Fibroblast of lung (primary cell): ENCODE data around the gene TGFBRAP1. TPM values are rescaled to one million over a fixed set of nuclear protein-coding genes. Genes with fewer than 3 reads are reported as not detected.
A peak's percentile ranks its signal among the peaks of the same experiment; 100 is the strongest.

Experiments
- DNase-seq, 2 donors: peaks; one replicate each; pipeline versions ENCODE4 v3.0.0 to v3.0.0-alpha.2; 2010; ENCODE audit warnings: low read depth in 2 of 2
- H2AFZ ChIP-seq: 2 replicates; pipeline ENCODE4 v1.5.1; 2012; ENCODE audit warnings: low read length, control low read depth, inconsistent platforms
- H3K27ac ChIP-seq: 2 replicates; pipeline ENCODE4 v1.5.1; 2011; ENCODE audit warnings: low read length, control low read depth; ENCODE audit not compliant: insufficient read depth
- H3K27me3 ChIP-seq: 2 replicates; pipeline ENCODE4 v1.5.1; 2011; ENCODE audit warnings: mild to moderate bottlenecking, low read length; ENCODE audit not compliant: control insufficient read depth, insufficient read depth
- H3K36me3 ChIP-seq: 2 replicates; pipeline ENCODE4 v1.5.1; 2011; ENCODE audit warnings: low read length; ENCODE audit not compliant: control insufficient read depth, insufficient read depth
- H3K4me1 ChIP-seq: 2 replicates; pipeline ENCODE4 v1.5.1; 2011; ENCODE audit warnings: low read length; ENCODE audit not compliant: control insufficient read depth, insufficient read depth; ENCODE audit errors: extremely low read depth
- H3K4me2 ChIP-seq: 2 replicates; pipeline ENCODE4 v1.5.1; 2011; ENCODE audit warnings: low read length, control low read depth; ENCODE audit not compliant: insufficient read depth; ENCODE audit errors: extremely low read depth
- H3K4me3 ChIP-seq, 4 experiments: fragments of 200-600 bp in 1 of 4; sonication (generic) in 1 of 4; replicated peaks in 1 of 4; 2 replicates each; pipeline ENCODE4 v1.5.1; 2011 to 2016; ENCODE audit warnings: low read length in 4 of 4, low read depth in 3 of 4, mild to moderate bottlenecking in 3 of 4, control low read depth in 2 of 4, inconsistent platforms in 1 of 4, mixed read lengths in 1 of 4; ENCODE audit not compliant: insufficient read depth in 1 of 4; ENCODE audit errors: control extremely low read depth in 1 of 4
- H3K79me2 ChIP-seq: 2 replicates; pipeline ENCODE4 v1.5.1; 2012; ENCODE audit warnings: mild to moderate bottlenecking, low read length, inconsistent platforms; ENCODE audit not compliant: control insufficient read depth, insufficient read depth
- H3K9ac ChIP-seq: 2 replicates; pipeline ENCODE4 v1.5.1; 2011; ENCODE audit warnings: mild to moderate bottlenecking, low read length, control low read depth; ENCODE audit not compliant: insufficient read depth
- H3K9me3 ChIP-seq: 2 replicates; pipeline ENCODE4 v1.5.1; 2012; ENCODE audit warnings: low read depth, low read length; ENCODE audit not compliant: control insufficient read depth, insufficient read depth
- H4K20me1 ChIP-seq: 2 replicates; pipeline ENCODE4 v1.5.1; 2011; ENCODE audit warnings: low read length; ENCODE audit not compliant: control insufficient read depth, insufficient read depth; ENCODE audit errors: extremely low read depth
- CTCF ChIP-seq, 2 donors: IDR thresholded peaks in 1 of 2; conservative IDR thresholded peaks in 1 of 2; 1 replicate in 1 of 2; 2 replicates in 1 of 2; pipeline ENCODE4 v1.5.1; 2011 to 2012; ENCODE audit warnings: low read length in 2 of 2, control low read depth in 1 of 2, inconsistent platforms in 1 of 2, low read depth in 1 of 2, mild to moderate bottlenecking in 1 of 2
- EZH2 ChIP-seq: IDR thresholded peaks from 2 replicates; pipeline ENCODE4 v1.5.1; 2012; ENCODE audit warnings: low read length, control low read depth, mild to moderate bottlenecking; ENCODE audit errors: missing control alignments
- polyA plus RNA-seq, 2 donors: library from polyadenylated mRNA; depleted of rRNA in 1 of 2; stranded (reverse) in 1 of 2; unstranded in 1 of 2; fragments of >200 nt; gene quantifications; 2 replicates each; pipeline ENCODE4 v1.2.1, GENCODE V29; 2011 to 2012; ENCODE audit warnings: missing spikeins in 1 of 2
- total RNA-seq: library from RNA; depleted of rRNA; stranded (reverse); fragments of >200 nt; gene quantifications from 2 replicates; pipeline ENCODE4 v1.2.1, GENCODE V29; 2014

The TGFBRAP1 gene
- total and polyA plus RNA-seq, 2 donors (not counting 1 experiment from before 2014, with no cell fraction given), result 8.5 to 14.9 TPM

- TF ChIP-seq CTCF (conservative IDR thresholded peaks at IDR 0.05 in 1 of 2, IDR thresholded peaks at IDR 0.05 in 1 of 2; ENCODE audit: low read depth in 1 of 2, low read length in 2 of 2) (no peak), EZH2 (no peak)
- Histone ChIP-seq H3K9me3 (no peaks in the 10 kb centered on the region), H3K4me3 (no peak overlapping the region), H3K36me3 (no peaks in the 10 kb centered on the region), H3K27ac (no peak overlapping the region), H3K4me1 (peaks cover 3% of the 10 kb centered on the region), H3K27me3 (no peaks in the 10 kb centered on the region), H4K20me1 (no peaks in the 10 kb centered on the region), H3K9ac (no peak overlapping the region), H3K79me2 (no peaks in the 10 kb centered on the region), H2AFZ (no peak overlapping the region), H3K4me2 (no peak overlapping the region)
- peak in 1 of 2 donors; percentile 44 for DNase-seq
Measured at GRCh38 chr2:105262651-105263091, 66.9 kb downstream of the TGFBRAP1 start.

- H3K27ac ChIP-seq, result peak overlapping the region; percentile 43
- H2AFZ ChIP-seq, result no peak overlapping the region
- peak; percentile 75 to 99 for DNase-seq
Measured at GRCh38 chr2:105261061-105261460, 68.5 kb downstream of the TGFBRAP1 start.

GRCh38 chr2:105258835-105259350, 70.6 kb downstream of the TGFBRAP1 start:
- no peak for DNase-seq
- TF ChIP-seq EZH2, result no peak
- no peak for TF ChIP-seq CTCF (conservative IDR thresholded peaks at IDR 0.05 in 1 of 2, IDR thresholded peaks at IDR 0.05 in 1 of 2; ENCODE audit: low read depth in 1 of 2, low read length in 2 of 2)
- no peak overlapping the region for H3K9ac ChIP-seq

More at GRCh38 chr2:105261061-105261460, 68.5 kb downstream of the TGFBRAP1 start:
- TF ChIP-seq CTCF (conservative IDR thresholded peaks at IDR 0.05 in 1 of 2, IDR thresholded peaks at IDR 0.05 in 1 of 2; ENCODE audit: low read depth in 1 of 2, low read length in 2 of 2), result no peak
- no peak for TF ChIP-seq EZH2
- H3K9me3 ChIP-seq, result no peaks in the 10 kb centered on the region
- no peaks in the 10 kb centered on the region for H3K36me3 ChIP-seq
- peaks cover 3% of the 10 kb centered on the region for H3K4me1 ChIP-seq
- no peak overlapping the region for H3K4me2 ChIP-seq
- H3K9ac ChIP-seq, result no peak overlapping the region
- no peaks in the 10 kb centered on the region for H4K20me1 ChIP-seq
- no peak overlapping the region for H3K4me3 ChIP-seq
- H3K79me2 ChIP-seq, result no peaks in the 10 kb centered on the region
- H3K27me3 ChIP-seq, result no peaks in the 10 kb centered on the region

More at GRCh38 chr2:105258835-105259350, 70.6 kb downstream of the TGFBRAP1 start:
- no peaks in the 10 kb centered on the region for H4K20me1 ChIP-seq
- no peaks in the 10 kb centered on the region for H3K27me3 ChIP-seq
- H3K79me2 ChIP-seq, result no peaks in the 10 kb centered on the region
- no peak overlapping the region for H3K27ac ChIP-seq
- H2AFZ ChIP-seq, result no peak overlapping the region
- no peaks in the 10 kb centered on the region for H3K36me3 ChIP-seq
- no peaks in the 10 kb centered on the region for H3K9me3 ChIP-seq
- peaks cover 3% of the 10 kb centered on the region for H3K4me1 ChIP-seq
- H3K4me2 ChIP-seq, result no peak overlapping the region
- H3K4me3 ChIP-seq, result no peak overlapping the region
